ENCODE results near the gene FKRP.

- TF ChIP-seq PRDM15 (CRISPR knock-in tag; IDR thresholded peaks at IDR 0.05) (no peak), CREB1 (CRISPR knock-in tag; IDR thresholded peaks at IDR 0.05) (no peak), CTCF (IDR thresholded peaks at IDR 0.05) (no peak), FOXK1 (CRISPR knock-in tag; IDR thresholded peaks at IDR 0.05) (no peak), ZNF138 (CRISPR knock-in tag; conservative IDR thresholded peaks at IDR 0.05) (no peak), SP1 (CRISPR knock-in tag; conservative IDR thresholded peaks at IDR 0.05) (no peak), ATF1 (CRISPR knock-in tag; IDR thresholded peaks at IDR 0.05) (no peak), USF2 (CRISPR knock-in tag; IDR thresholded peaks at IDR 0.05) (no peak), STAT6 (CRISPR knock-in tag; conservative IDR thresholded peaks at IDR 0.05; ENCODE audit: low read depth) (no peak), CREM (CRISPR knock-in tag; IDR thresholded peaks at IDR 0.05) (no peak)
These were observed 6.5 kb upstream of the FKRP start for GRCh38 chr19:46739290-46739771.
